GM10266 (cell line): ENCODE results near the gene EMC8.
"Not testable (repeated sequence)": the region's sequence is repeated elsewhere in the genome, so short reads cannot be mapped to it uniquely, and the experiment has no call there.

Experiments
- DNase-seq: peaks from one replicate; pipeline ENCODE4 v3.0.0; 2012; ENCODE audit errors: extremely low spot score
- TF ChIP-seq, protein P1 (sequence below): IDR thresholded peaks from 2 replicates; pipeline ENCODE4 v1.5.1; 2012; ENCODE audit warnings: mild to moderate bottlenecking, low read depth; ENCODE audit not compliant: control insufficient read depth, insufficient read depth; ENCODE audit errors: missing control alignments

EMC8 gene

DNA sequence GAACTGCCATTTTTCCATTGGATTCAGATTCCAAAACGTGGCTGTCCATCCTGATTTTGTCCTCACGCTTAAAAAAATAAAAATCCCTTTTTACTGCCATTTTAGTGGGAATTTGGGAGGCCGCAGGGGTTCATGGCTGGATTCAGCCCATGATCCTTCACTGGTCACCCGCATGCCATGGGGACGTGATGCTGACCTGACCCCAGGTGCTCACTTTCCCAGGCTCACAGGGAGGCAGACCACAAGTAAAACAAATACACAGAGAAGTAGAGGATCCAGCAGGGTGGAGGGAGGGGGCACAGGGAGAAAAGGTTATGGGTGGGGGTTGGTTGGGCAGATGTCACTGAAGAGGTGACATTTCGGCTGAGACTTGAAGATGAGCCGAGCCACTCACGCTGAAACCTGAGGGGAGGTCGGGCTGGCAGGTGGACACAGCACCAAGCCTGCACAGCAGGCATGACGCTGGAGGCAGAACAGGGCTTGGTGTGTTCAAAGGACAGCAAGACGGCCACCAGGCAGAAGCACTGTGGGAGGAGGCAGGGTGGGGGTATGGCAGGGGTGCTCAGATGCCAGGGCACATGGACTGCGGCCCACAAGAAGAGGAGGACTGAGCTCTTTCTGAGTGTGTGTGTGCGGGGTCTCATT is 10.9 kb upstream of the EMC8 start:
- TF ChIP-seq, protein P1, sequence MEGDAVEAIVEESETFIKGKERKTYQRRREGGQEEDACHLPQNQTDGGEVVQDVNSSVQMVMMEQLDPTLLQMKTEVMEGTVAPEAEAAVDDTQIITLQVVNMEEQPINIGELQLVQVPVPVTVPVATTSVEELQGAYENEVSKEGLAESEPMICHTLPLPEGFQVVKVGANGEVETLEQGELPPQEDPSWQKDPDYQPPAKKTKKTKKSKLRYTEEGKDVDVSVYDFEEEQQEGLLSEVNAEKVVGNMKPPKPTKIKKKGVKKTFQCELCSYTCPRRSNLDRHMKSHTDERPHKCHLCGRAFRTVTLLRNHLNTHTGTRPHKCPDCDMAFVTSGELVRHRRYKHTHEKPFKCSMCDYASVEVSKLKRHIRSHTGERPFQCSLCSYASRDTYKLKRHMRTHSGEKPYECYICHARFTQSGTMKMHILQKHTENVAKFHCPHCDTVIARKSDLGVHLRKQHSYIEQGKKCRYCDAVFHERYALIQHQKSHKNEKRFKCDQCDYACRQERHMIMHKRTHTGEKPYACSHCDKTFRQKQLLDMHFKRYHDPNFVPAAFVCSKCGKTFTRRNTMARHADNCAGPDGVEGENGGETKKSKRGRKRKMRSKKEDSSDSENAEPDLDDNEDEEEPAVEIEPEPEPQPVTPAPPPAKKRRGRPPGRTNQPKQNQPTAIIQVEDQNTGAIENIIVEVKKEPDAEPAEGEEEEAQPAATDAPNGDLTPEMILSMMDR: no peak
- no peak for DNase-seq

DNA sequence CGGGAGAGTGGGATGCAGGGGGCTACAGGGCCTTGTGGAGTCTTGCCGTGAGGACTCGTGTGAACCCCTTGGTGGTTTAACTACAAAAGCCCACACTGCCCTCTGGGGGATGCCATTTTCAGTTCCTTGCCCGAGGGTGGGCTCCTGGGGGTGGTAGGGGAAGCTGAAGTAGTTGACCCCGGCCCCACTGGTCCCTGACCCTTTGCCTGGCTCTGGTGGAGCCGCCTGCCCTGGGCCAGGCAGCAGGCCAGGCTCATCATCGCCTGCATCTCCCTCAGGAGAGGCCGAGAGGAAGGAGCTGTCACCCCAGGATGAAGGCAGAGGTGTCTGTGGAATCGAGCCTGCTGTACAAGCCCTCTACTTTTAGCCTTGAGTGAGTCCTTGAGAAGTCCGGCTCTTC is 10.3 kb upstream of the EMC8 start:
- DNase-seq: no peak
- TF ChIP-seq, protein P1: no peak

DNA sequence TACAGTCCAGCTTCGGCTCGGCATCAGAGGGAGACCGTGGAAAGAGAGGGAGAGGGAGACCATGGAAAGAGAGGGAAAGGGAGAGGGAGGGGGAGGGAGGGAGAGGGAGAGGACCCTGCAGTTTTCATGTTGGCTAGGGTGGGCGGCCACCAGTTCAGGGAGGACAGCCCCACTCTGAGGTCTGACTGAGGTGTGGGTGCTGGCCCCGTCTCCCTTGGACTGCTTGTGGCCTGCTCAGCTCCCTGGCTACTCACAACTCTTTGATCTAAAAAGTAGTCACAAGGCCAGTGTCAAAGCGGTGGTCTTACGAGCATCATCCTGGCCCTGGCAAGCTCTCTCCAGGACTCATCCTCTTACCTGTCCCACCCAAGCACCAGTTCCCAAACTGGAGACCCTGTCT is 9.6 kb upstream of the EMC8 start:
- TF ChIP-seq, protein P1: no peak
- no peak for DNase-seq

DNA sequence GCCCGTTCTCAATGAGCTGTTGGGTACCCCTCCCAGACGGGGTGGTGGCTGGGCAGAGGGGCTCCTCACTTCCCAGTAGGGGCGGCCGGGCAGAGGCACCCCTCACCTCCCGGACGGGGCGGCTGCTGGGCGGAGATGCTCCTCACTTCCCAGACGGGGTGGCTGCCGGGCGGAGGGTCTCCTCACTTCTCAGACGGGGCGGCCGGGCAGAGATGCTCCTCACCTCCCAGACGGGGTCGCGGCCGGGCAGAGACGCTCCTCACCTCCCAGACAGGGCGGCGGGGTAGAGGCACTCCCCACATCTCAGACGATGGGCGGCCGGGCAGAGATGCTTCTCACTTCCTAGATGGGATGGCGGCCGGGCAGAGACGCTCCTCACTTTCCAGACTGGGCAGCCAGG is 8.8 kb upstream of the EMC8 start:
- not testable (repeated sequence) for DNase-seq

DNA sequence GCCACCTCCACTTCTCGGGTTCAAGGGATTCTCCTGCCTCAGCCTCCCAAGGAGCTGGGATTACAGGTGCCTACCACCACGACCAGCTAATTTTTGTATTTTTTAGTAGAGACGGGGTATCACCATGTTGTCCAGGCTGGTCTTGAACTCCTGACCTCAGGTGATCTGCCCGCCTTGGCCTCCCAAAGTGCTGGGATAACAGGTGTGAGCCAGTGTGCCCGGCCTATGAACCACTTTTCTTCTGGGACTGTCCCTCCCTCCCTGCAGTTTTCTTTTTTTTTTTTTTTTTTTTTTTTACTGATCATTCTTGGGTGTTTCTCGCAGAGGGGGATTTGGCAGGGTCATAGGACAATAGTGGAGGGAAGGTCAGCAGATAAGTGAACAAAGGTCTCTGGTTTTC is 8.0 kb upstream of the EMC8 start:
- not testable (repeated sequence) for DNase-seq

DNA sequence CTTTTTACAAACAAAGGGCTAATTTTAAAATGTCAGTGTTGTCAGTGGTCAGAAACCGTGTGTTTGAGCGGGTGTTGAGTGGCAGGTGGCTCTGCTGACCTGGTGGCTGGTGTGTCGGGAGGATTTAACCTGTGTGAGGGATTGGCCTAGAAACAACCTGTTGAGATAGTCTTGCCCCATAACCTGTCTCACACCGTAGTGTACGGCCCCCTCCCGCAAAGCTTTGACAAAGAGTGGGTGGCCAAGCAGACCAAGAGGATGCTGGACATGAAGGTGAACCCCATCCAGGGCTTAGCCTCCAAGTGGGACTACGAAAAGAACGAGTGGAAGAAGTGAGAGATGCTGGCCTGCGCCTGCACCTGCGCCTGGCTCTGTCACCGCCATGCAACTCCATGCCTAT is 7.2 kb upstream of the EMC8 start:
- TF ChIP-seq, protein P1: no peak
- DNase-seq: no peak

DNA sequence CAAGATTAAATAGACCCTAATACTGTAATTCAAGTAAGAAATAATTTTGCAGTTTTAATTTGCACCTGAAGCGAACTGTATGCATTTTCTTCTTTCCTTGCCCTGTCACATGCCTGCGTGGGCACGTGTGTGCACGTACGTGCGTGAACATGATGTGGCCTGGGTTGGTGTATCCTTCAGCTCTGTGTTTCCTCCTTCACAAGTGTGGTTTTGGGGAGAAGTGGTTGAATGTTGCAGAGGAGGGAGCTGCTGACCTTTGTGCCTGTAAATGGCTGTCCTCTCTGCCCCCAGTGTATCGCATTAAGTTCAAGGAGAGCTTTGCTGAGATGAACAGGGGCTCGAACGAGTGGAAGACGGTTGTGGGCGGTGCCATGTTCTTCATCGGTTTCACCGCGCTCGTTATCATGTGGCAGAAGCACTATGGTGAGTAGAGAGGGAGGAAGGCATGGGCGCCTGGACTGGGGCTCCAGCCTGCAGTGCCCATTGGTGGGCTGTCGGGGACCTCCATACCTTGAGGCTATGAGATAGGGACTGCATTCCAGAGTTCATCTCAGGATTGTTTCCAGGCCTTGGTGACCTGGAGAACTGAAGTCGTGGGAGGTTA is 6.2 kb upstream of the EMC8 start:
- TF ChIP-seq, protein P1: no peak
- no peak for DNase-seq

DNA sequence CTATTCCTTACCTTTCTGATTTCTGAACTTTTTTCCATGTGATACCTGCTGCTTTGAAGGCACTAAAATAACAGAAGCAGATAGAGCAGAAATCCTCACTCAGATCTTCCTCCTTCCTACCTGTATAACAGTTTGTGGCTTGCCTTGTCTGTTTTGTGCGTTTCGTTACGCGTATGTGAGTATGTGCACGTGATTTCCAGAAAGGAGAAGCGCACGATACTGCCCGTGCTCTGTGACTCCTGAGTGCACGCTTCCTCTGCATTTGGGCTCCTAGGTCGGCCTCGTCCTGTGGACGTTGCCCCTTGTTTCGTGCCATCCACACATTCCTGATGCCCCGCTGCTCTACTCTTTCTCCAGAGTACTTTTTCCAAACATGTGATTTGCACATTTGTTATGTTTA is 4.2 kb upstream of the EMC8 start:
- DNase-seq: no peak

More for the DNA sequence above, 4.2 kb upstream of the EMC8 start:
- TF ChIP-seq, protein P1: no peak
